Stimulated activated CD4-positive, alpha-beta T cell treated with anti-CD3 and anti-CD28 coated beads, Interleukin-4, amount 100 ng/mL, for 48 hours (primary cell): ENCODE data around the gene STRIP2.
"Not testable (repeated sequence)": the region's sequence is repeated elsewhere in the genome, so short reads cannot be mapped to it uniquely, and the experiment has no call there.

ENCODE experiments used
- DNase-seq, 2 donors: peaks; one replicate each; pipeline ENCODE4 v3.0.0-alpha.2; 2020; ENCODE audit warnings: low read depth in 2 of 2

The STRIP2 gene

DNA sequence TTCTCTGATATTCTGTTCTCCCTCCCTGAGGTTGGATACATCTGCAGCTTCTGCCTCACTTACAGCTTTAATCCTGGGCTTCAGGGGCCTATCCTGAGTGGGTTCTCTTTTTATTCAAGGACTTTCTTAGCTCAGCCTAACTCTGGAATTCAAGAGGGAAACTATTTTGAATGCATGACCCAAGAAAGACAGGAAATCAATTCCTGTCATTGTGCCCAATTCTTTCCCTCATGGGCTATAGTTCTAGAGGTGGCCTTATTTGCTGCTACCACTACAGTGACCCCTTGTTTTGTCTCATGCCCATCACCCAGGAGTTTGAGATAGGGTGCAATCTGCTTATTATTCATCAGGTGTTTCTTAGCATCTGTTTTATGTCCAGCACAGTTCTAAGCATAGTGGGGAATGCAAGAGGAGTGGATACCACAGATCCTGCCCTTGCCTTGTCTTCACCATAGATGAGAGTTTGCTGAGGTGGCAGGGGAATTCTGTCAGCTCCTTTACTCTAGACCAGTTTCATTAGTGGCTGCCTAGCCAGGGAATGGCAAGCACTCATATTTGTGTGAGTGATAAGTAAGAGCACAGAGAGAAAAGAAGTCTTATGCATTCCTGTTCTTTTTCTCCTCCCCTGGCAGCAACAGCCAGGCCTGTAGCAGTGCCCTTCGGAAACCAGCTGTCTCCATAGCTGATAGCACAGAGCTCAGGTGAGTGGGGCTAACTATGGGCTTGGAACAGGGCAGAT lies 19.4 kb downstream of the STRIP2 start:
- no peak for DNase-seq

- DNase-seq, result no peak
Measured at GRCh38 chr7:129454249-129454551, 20.0 kb downstream of the STRIP2 start.

- no peak for DNase-seq
Measured at GRCh38 chr7:129456421-129456820, 22.2 kb downstream of the STRIP2 start.

DNA sequence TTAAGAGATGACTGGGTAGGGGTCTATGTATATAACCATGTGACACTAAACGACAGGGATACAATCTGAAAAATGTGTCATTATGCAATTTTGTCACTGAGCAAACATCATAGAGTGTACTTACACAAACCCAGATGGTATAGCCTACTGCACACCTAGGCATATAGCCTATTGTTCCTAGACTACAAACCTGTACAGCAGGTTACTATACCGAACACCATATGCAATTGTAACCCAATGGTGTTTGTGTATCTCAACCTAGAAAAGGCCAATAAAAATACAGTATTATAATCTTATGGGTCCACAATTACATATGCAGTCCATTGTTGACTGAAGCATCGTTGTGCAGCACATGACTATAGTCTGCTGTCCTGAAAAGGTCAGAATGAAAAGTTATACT lies 22.9 kb downstream of the STRIP2 start:
- no peak for DNase-seq

DNA sequence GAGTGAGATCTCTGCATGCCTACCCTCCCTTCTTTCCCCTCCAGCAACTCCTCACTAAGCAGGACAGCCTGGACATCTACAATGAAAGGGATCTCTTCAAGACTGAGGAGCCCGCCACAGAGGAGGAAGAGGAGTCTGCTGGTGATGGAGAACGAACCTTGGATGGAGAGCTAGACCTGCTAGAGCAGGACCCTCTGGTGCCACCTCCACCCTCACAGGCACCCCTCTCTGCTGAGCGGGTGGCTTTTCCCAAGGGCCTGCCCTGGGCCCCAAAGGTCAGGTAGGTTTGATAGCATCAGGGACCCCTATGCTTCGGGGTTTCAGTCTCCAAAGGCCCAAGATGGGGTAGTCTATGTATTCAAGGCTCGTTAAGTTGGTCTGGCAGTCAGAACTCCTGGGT lies 23.9 kb downstream of the STRIP2 start:
- DNase-seq, result no peak

DNA sequence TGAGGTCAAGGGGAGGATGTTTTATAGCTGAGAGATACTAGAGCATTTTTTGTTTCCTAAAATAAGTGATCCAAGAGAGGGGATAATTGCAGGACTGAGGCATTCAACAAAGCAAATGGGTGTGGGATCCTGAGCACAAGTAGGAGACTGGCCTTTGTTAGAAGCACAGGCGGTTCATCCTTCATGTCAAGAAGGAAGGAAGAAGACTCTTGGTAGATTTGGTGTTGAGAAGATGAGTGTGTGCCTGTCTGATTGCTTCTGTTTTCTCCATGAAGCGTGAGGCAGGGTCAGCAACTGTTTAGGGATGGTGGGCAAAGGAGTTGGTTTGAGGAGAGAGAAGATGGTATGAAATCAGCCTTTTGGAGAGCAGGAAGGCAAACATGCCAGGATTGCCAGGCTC lies 27.6 kb downstream of the STRIP2 start:
- DNase-seq, result no peak

GRCh38 chr7:129462420-129462819 lies 28.2 kb downstream of the STRIP2 start:
- DNase-seq, result no peak

DNA sequence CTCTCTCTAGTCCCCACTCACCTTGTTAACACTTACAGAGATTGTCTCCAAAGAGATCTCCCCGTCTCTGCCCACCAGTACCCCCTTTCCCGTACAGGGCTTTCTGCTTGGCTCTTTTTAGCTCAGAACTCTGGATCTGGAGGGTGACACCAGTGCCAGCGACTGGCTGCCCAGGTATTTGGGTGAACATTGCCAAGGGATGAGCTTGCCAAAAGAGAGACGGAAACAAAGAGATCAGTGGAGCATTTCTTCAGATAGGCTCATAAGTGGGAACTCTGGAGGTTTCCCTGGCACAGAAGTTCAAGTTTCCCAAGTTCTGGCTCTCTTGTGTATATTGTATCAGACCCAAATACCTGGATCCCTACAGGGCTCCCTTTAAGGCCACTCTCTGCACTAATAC lies 30.0 kb downstream of the STRIP2 start:
- no peak for DNase-seq

GRCh38 chr7:129465080-129465479 lies 30.8 kb downstream of the STRIP2 start:
- DNase-seq, result no peak

GRCh38 chr7:129466796-129467195 lies 32.6 kb downstream of the STRIP2 start:
- no peak for DNase-seq

DNA sequence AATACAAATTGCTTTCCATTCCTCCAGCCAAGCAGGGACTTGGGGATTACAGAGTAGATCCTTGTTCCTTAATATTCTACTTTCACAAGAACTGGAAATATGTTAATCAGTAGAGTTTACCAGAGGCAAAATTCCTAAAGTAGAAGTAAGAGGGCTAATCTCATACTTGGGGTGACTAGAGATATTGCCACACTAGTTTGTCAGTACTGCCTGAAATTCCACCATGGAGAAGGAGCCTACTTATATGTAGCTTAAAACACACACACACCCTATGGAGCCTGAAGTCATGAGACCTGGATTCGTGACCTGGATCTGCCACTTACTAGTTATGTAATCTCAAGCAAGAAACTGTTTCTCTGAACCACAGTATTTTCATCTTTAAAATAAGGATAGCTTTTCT lies 33.9 kb downstream of the STRIP2 start:
- DNase-seq, result no peak

DNA sequence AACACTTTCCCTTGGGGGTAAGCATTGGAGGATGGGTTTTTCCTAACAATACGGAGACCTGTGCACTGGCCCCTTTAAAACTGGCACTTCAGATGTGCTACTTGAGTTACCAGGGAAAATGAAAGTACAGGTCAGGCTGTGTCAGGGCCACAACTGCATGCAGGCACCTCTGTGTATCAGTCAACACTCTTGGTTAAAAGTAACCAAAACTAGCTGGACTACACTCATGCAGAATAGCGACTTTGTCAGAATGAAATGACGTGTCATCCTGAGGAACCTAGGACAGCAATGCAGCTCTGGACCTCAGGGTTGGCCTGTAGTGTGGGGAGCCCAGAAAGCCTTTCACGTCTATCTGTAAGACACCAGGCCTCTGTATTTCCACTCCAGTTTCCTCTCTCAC lies 34.3 kb downstream of the STRIP2 start:
- DNase-seq, result no peak

DNA sequence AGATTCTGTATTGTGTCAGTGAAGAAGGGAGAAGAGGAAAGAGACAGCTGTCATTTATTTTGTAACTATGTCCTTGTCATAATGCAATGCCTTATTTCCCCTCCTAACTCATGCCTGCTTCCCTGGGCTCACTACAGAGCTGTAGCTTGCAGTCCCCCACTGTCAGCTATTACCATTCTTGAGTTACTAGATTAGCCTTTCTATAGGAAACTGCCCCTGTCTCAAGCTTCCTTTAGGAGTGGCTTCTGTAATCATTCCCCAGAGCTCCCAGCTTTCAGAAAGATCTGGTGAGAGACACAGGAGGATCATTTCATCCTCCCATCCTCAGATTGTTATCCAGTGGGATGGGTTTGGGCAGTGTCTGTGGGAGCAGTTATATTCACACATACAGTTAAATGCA lies 35.7 kb downstream of the STRIP2 start:
- DNase-seq, result no peak

- DNase-seq, result no peak
Measured at GRCh38 chr7:129470411-129470810, 36.2 kb downstream of the STRIP2 start.

DNA sequence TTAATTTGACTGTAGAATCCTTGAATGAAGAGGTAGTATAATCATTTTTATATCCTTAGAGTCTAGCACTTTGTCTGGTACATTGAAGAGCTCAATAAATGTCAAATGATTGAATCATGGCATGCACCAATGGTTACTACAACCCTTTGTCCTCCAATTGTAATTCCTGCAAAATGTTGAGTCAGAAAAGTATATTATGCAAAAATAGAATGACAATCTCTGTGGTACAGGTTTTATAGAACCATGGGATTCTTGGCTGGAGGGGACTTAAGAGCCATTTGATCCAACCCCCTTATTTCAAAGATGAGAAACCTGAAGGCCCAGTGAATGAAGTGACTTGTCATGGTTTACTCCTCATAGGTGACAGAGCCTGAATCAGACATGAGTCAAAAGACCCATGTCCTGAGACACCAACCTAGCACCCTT lies 37.2 kb downstream of the STRIP2 start:
- no peak for DNase-seq

GRCh38 chr7:129475931-129476330 lies 41.7 kb downstream of the STRIP2 start:
- not testable (repeated sequence) for DNase-seq

GRCh38 chr7:129476398-129476797 lies 42.2 kb downstream of the STRIP2 start:
- not testable (repeated sequence) for DNase-seq

- DNase-seq, result no peak
Measured at GRCh38 chr7:129479831-129480230, 45.6 kb downstream of the STRIP2 start.

DNA sequence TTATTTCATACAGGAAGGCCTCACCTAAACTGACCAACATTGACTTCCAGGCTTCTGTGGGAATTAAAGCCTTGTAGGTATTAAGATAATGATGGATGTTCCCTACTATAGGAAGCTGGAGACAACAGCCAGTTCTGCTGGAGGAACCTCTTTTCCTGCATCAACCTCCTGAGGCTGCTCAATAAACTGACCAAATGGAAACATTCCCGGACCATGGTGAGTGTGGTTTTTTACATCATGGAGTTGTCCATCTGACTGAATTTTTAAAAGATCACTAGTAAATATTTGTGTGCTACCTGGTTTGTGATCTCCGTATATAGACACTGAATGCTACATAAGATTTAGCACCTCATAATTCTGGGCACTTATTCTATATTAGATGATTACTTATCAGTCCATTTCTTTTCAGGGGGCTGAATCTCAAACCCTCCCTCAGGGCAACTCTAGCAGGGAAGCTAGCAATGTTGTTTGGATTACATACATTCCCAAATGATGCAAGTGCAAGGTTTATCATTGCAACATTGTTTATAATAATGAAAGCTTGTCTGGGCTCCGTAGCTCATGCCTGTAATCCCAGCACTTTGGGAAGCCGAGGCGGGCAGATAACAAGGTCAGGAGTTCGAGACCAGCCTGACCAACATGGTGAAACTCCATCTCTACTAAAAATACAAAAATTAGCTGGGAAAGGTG lies 46.6 kb downstream of the STRIP2 start:
- DNase-seq, result no peak

DNA sequence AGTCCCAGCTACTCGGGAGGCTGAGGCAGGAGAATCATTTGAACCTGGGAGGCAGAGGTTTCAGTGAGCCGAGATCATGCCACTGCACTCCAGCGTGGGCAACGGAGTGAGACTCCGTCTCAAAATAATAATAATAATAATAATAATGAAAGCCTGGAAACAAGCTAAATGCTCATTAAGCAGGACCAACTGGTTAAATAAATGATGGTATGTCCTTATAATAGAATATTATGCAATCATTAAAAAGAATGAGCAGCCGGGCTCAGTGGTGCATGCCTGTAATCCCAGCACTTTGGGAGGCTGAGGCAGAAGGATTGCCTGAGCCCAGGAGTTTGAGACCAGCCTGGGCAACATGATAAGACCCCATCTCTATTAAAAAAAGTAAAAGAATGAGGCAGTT lies 47.1 kb downstream of the STRIP2 start:
- DNase-seq, result not testable (repeated sequence)

DNA sequence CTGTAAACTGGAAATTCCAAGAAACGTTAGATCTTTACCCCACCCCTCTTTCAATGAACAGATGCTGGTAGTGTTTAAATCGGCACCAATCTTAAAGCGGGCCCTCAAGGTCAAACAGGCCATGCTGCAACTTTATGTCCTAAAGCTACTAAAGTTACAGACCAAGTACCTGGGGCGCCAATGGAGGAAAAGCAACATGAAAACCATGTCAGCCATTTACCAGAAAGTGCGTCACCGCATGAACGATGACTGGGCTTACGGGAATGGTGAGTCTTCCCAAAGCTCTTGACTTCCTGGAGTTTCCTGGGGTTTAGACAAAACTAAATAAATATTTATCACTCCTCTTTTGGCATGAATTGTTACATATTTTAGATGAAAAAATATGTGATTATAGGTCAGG lies 48.5 kb downstream of the STRIP2 start:
- DNase-seq, result no peak

GRCh38 chr7:129489491-129489890 lies 55.3 kb downstream of the STRIP2 start:
- no peak for DNase-seq

- DNase-seq, result no peak
Measured at GRCh38 chr7:129492391-129492790, 58.2 kb downstream of the STRIP2 start.

- DNase-seq, result no peak
Measured at GRCh38 chr7:129493555-129493954, 59.3 kb downstream of the STRIP2 start.
